K562 (cell line): ENCODE results near the gene RBMS1.

Experiments used
- CREB1 ChIP-seq, 2 experiments: sonication (generic) in 1 of 2; formaldehyde crosslinking in 1 of 2; IDR thresholded peaks; 2 replicates each; pipeline versions ENCODE4 v1.6.1 to v1.8.0; 2012 to 2022; ENCODE audit warnings: inconsistent platforms in 1 of 2, mild to moderate bottlenecking in 1 of 2, missing genetic modification reagents in 1 of 2, moderate library complexity in 1 of 2
- CTCF ChIP-seq, 3 experiments: IDR thresholded peaks in 2 of 3; conservative IDR thresholded peaks in 1 of 3; 2 replicates each; pipeline ENCODE4 v1.5.1; 2011 to 2012; ENCODE audit warnings: low read length in 3 of 3, mild to moderate bottlenecking in 3 of 3, control low read depth in 2 of 3, improper control_type of control experiment in 1 of 3, inconsistent platforms in 1 of 3, low read depth in 1 of 3, mixed read lengths in 1 of 3, moderate library complexity in 1 of 3; ENCODE audit not compliant: insufficient read depth in 2 of 3
- HBP1 ChIP-seq: fragments of 450-650 bp; formaldehyde crosslinking; IDR thresholded peaks from 2 replicates; pipeline ENCODE4 v1.4.0; 2022; ENCODE audit warnings: missing genetic modification characterization
- HNRNPUL1 ChIP-seq: fragments of 200-400 bp; formaldehyde crosslinking; IDR thresholded peaks from 2 replicates; pipeline ENCODE4 v1.6.1; 2017; ENCODE audit warnings: low read length
- NELFE ChIP-seq: IDR thresholded peaks from 2 replicates; pipeline ENCODE4 v1.6.1; 2011; ENCODE audit warnings: mild to moderate bottlenecking; ENCODE audit not compliant: insufficient read depth, insufficient read length
- SAP30 ChIP-seq: fragments of 200-600 bp; sonication (generic); IDR thresholded peaks from 2 replicates; pipeline ENCODE4 v1.6.1; 2012; ENCODE audit warnings: borderline replicate concordance, low read depth, mild to moderate bottlenecking, moderate library complexity, low read length, control low read depth, inconsistent platforms; ENCODE audit not compliant: insufficient read depth, poor library complexity, severe bottlenecking
- SMAD4 ChIP-seq: fragments of 250-450 bp; sonication (Bioruptor Pico); conservative IDR thresholded peaks from 2 replicates; pipeline ENCODE4 v1.8.0; 2021; ENCODE audit warnings: inconsistent platforms, mild to moderate bottlenecking, moderate library complexity
- SP2 ChIP-seq: IDR thresholded peaks from 2 replicates; pipeline ENCODE4 v1.6.1; 2011; ENCODE audit warnings: mild to moderate bottlenecking, low read depth, low read length, moderate library complexity; ENCODE audit not compliant: poor library complexity, severe bottlenecking; ENCODE audit errors: extremely low read depth
- ZBTB43 ChIP-seq: sonication (generic); formaldehyde crosslinking; IDR thresholded peaks from 2 replicates; pipeline ENCODE4 v1.8.0; 2023; ENCODE audit warnings: mild to moderate bottlenecking, missing genetic modification reagents
- ZNF3 ChIP-seq: fragments of 250-450 bp; sonication (Bioruptor Pico); IDR thresholded peaks from 2 replicates; pipeline ENCODE4 v1.5.0; 2021; ENCODE audit warnings: mild to moderate bottlenecking, moderate library complexity

GRCh38 chr2:160375802-160376469 is 117.7 kb downstream of the RBMS1 start:
- TF ChIP-seq CTCF (IDR thresholded peaks at IDR 0.05 in 2 of 3, conservative IDR thresholded peaks at IDR 0.05 in 1 of 3; ENCODE audit: insufficient read depth in 2 of 3, low read depth in 1 of 3, low read length in 3 of 3) = no peak
- no peak for TF ChIP-seq CREB1 (IDR thresholded peaks at IDR 0.05)
- TF ChIP-seq CREB1 (CRISPR knock-in tag; IDR thresholded peaks at IDR 0.05) = no peak
- no peak for TF ChIP-seq ZNF3 (CRISPR knock-in tag)
- TF ChIP-seq SMAD4 (CRISPR knock-in tag) = no peak
- no peak for TF ChIP-seq SP2
- TF ChIP-seq NELFE = no peak
- no peak for TF ChIP-seq HBP1 (CRISPR knock-in tag)
- no peak for TF ChIP-seq ZBTB43 (CRISPR knock-in tag)
- TF ChIP-seq HNRNPUL1 = no peak
- no peak for TF ChIP-seq SAP30
